K562 treated with DMSO at 1 percent for 48 hours (cell line): ENCODE results near the gene TMEM238L. TPM values are rescaled to one million over a fixed set of nuclear protein-coding genes. Genes with fewer than 3 reads are reported as not detected.

ENCODE experiments used
- total RNA-seq: library from RNA; unstranded; fragments of 300-600 nt; gene quantifications from 2 replicates; pipeline ENCODE4 v1.2.3, GENCODE V29; 2022; ENCODE audit warnings: low replicate concordance; ENCODE audit errors: extremely low read depth

The TMEM238L gene, protein sequence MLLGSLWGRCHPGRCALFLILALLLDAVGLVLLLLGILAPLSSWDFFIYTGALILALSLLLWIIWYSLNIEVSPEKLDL
- not detected in 2 replicates for total RNA-seq

GRCh38 chr17:10803830-10804475 lies at the start of gene TMEM238L:
TSS of gene TMEM238L (minus strand) at chr17:10804099. CDS start at chr17:10803963, 136 bp downstream.

DNA sequence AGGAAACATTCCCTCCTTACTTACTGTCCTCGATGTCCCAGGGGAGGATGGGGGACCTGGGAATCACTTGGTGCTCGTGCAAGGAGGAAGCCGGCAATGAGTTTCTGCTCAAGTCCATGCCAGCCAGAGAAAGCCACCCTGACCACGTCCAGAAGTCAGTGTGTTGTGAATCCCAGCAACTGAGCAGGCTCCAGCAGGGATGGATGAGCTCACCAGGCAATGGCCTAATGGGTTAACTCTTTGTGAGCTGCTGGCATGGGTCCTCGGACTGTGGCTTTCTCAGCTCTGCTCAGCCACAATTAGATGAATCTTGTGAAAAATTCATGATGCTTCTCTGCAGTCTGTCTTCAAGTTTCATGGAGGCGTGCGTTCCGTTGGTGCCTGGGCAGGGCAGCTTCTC lies 34.0 kb upstream of the TMEM238L start, which contains the start of gene PIRT:
Gene PIRT, minus strand, starts transcription at position 167 of the 400 bp plus-strand sequence. CDS start 12,442 bp downstream, outside the sequence.

Other genes with a start within 250 kb of the TMEM238L start
- gene MYH3, start 146.8 kb downstream of the TMEM238L start, total RNA-seq: not detected in 2 replicates
- not detected in 2 replicates for gene SCO1, start 106.6 kb downstream of the TMEM238L start, total RNA-seq
- not detected in 2 replicates for gene ADPRM, start 106.5 kb downstream of the TMEM238L start, total RNA-seq
- gene TMEM220, start 74.1 kb downstream of the TMEM238L start, total RNA-seq: not detected in 2 replicates
- gene PIRT, start 34.0 kb upstream of the TMEM238L start, total RNA-seq: not detected in 2 replicates